Measurements from ENCODE around the gene TBC1D26. TPM values are rescaled to one million over a fixed set of nuclear protein-coding genes. Genes with fewer than 3 reads are reported as not detected.

Gene TBC1D26
- total and polyA plus RNA-seq, 2 of the 4 experiments (the other 2 are of a cell fraction), result 0.02 TPM; not detected in 1

GRCh38 chr17:15740570-15741120 lies 8.6 kb downstream of the TBC1D26 start:
- no peaks in the 10 kb centered on the region for H3K79me1 ChIP-seq (ENCODE audit: low read depth in 1 of 2, low read length in 2 of 2)
- no peak overlapping the region for H4K8ac ChIP-seq (ENCODE audit: low read depth in 2 of 2, low read length in 2 of 2)
- no peak overlapping the region for H3K18ac ChIP-seq (ENCODE audit: low read depth, low read length)
- no peak for DNase-seq
- H2AFZ ChIP-seq (replicated peaks; ENCODE audit: low read length, poor library complexity), result peak overlapping the region; percentile 11
- no peak overlapping the region for H3K4ac ChIP-seq (ENCODE audit: low read depth, low read length)
- BruUV-seq (replicated peaks), result no TSS peak
- TF ChIP-seq SMC3 (IDR thresholded peaks at IDR 0.05; ENCODE audit: low read depth, low read length) (no peak), NFE2L2 (IDR thresholded peaks at IDR 0.05; ENCODE audit: low read depth, low read length) (no peak), MXI1 (IDR thresholded peaks at IDR 0.05; ENCODE audit: borderline replicate concordance, low read depth, low read length) (no peak)
- H3K9me3 ChIP-seq (ENCODE audit: control insufficient read depth, insufficient read depth, low read length), result no peaks in the 10 kb centered on the region
- no peaks in the 10 kb centered on the region for H3K36me3 ChIP-seq (ENCODE audit: control insufficient read depth, insufficient read depth, low read length)
- no peak overlapping the region for H3K9ac ChIP-seq (ENCODE audit: low read depth, low read length)
- ATAC-seq (ENCODE audit: low read depth), result no peak
- no peak overlapping the region for H4K91ac ChIP-seq (ENCODE audit: insufficient read depth, low read depth, low read length)
- H4K5ac ChIP-seq (ENCODE audit: low read depth, low read length), result no peak overlapping the region
- no peak overlapping the region for H3K14ac ChIP-seq (replicated peaks; ENCODE audit: low read depth, low read length)
- no peak overlapping the region for H2BK120ac ChIP-seq (ENCODE audit: low read depth, low read length)
- no peak overlapping the region for H2BK5ac ChIP-seq (ENCODE audit: low read depth, low read length, poor library complexity, severe bottlenecking)
- dilution Hi-C loops (cut with HindIII; ENCODE audit: low sequenced_read_pairs, unreplicated experiment), result no loop called here
- peaks cover 11% of the 10 kb centered on the region; the same call in 1 of the 2 replicates for H3K27me3 ChIP-seq (ENCODE audit: control insufficient read depth, insufficient read depth, low read length)
- intact Hi-C loops (cut with micrococcal nuclease), result no loop called here
- no peaks in the 10 kb centered on the region for H4K20me1 ChIP-seq (ENCODE audit: insufficient read depth, low read length)
- H2BK20ac ChIP-seq (ENCODE audit: low read depth, low read length), result no peak overlapping the region
- no peak overlapping the region for H3K23ac ChIP-seq (ENCODE audit: low read depth, low read length)
- H3K9me1 ChIP-seq (ENCODE audit: insufficient read depth, low read length), result no peaks in the 10 kb centered on the region
- POLR2A ChIA-PET (ENCODE audit: unreplicated experiment), result no interaction called here
- in situ Hi-C loops (cut with MboI; ENCODE audit: low sequenced_read_pairs), result no loop called here
- no peaks in the 10 kb centered on the region; the same call in 1 of the 2 replicates for H3K4me1 ChIP-seq (ENCODE audit: control insufficient read depth, insufficient read depth, low read length)
- H3K4me3 ChIP-seq (ENCODE audit: insufficient read depth, low read depth, low read length), result no peak overlapping the region
- H3K56ac ChIP-seq (ENCODE audit: extremely low read depth, insufficient read depth, low read length), result no peak overlapping the region
- no peak overlapping the region for H3K4me2 ChIP-seq (ENCODE audit: low read depth, low read length)
- H3K27ac ChIP-seq (ENCODE audit: insufficient read depth, low read length), result no peak overlapping the region
- CTCF ChIA-PET, result no interaction called here
- H2BK15ac ChIP-seq (ENCODE audit: low read depth, low read length), result no peak overlapping the region
- no peak overlapping the region for H2AK5ac ChIP-seq (ENCODE audit: low read depth, low read length)
- 92% methylated on average over 5 of the region's 7 CpGs; no CpG with 5 or more reads in 1 of the 2 experiments for WGBS, 2 experiments (ENCODE audit: extremely low coverage in 2 of 2, insufficient read length in 1 of 2)
- no peak overlapping the region for H2AK9ac ChIP-seq (replicated peaks; ENCODE audit: low read depth, low read length, poor library complexity)

Measured in IMR-90 (cell line).